GM21576 (cell line): ENCODE data around the gene TGIF2.
"Not testable (repeated sequence)": the region's sequence is repeated elsewhere in the genome, so short reads cannot be mapped to it uniquely, and the experiment has no call there.

ENCODE experiments used
- ATAC-seq: cut with Tn5 transposase; IDR thresholded peaks from one replicate; pipeline ENCODE4 v1.9.1; 2021; ENCODE audit warnings: mild to moderate bottlenecking, moderate library complexity; ENCODE audit not compliant: unreplicated experiment

TGIF2 gene

DNA sequence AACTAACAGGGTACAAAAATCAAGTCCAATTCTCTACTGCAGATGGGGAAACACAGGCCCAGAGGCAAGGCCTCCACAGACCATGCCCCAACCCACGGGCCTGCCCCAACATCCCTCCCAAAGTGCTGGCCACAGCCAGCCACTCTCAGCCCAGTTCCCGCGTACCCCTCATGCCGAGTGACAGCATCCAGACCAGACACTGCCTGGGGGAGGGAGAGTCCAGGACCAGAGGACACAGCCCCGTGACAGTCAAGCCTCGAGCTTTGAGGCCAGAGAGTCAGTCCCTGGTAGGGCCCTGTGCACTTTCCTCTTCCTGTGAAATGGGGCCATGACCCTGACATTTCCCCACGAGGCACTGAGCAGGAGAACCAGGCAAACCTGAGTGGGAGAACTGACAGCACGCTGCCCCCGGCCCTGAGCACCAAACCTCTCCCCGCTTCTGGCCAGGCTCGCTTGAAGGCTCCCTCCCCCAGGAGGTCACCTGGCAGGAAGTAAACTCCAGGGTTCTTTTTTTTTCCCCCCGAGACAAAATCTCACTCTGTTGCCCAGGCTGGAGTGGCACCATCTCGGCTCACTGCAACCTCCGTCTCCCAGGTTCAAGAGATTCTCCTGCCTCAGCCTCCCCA lies 27.2 kb upstream of the TGIF2 start:
- ATAC-seq: no peak

DNA sequence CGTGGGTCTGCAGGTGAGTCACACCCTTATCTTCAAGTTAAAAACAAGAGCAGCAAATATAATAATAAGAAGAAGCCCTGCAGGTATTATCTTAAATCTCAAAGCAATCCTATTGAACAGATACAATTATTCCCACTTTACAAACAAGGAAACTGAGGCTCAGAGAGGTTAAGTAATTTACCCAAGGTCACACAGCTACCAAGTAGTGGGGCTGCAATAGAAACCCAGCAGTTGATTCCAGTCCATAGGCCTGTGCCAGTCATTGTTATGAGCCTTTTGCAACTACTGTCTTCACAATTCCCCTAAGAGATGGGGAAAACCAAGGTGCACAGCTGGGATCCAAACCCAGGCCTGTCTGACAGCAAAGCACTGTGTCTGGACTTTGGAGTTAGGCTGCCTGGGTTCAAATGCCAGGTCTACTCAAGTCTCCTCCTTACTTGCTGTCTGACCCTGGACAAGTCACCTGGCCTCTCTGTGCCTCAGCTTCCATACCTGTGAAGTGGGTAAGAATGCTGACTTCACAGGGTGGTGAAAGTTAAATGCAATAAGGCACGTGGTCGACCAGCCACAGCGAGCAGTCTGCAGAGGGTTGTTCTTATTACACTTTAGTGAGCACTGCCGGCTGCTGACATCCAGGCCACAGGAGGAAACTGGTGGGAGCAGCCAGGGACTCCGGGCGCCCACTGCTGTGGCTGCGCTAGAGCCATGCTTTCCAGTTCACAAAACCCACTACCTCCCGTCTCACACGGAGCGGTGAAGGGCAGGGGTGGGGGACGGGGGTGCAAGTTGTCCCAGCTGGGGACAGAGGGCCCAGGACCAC lies 26.0 kb upstream of the TGIF2 start:
- ATAC-seq: no peak

DNA sequence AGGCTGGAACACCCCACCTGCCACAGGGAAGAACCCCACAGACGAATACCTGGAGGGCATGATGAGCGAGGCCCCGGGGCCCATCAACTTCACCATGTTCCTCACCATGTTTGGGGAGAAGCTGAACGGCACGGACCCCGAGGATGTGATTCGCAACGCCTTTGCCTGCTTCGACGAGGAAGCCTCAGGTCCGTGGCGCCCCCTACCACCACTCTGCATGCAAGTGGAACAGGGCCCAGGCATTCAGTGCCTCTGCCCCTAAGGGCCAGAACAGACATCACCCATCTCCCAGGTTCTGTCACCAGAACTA lies 25.4 kb upstream of the TGIF2 start:
- ATAC-seq: no peak

DNA sequence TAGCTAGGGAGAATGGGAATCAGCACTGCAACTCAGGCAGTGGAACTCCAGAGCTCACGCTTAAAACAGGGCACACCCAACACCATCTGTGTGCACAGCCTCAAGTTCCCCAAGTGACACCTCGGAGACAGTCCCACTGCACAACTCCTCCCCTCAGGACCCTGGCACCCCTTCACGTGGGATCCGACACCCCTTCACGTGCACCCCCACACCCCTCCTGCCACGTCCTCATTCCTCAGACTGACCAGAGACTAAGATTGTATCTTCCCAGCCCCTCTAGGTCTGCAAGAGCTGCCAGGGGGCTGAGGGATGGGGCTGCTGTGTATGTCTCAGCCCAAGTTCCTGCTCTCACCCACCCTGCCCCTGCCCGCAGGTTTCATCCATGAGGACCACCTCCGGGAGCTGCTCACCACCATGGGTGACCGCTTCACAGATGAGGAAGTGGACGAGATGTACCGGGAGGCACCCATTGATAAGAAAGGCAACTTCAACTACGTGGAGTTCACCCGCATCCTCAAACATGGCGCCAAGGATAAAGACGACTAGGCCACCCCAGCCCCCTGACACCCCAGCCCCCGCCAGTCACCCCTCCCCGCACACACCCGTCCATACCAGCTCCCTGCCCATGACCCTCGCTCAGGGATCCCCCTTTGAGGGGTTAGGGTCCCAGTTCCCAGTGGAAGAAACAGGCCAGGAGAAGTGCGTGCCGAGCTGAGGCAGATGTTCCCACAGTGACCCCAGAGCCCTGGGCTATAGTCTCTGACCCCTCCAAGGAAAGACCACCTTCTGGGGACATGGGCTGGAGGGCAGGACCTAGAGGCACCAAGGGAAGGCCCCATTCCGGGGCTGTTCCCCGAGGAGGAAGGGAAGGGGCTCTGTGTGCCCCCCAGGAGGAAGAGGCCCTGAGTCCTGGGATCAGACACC lies 24.4 kb upstream of the TGIF2 start:
- no peak for ATAC-seq

DNA sequence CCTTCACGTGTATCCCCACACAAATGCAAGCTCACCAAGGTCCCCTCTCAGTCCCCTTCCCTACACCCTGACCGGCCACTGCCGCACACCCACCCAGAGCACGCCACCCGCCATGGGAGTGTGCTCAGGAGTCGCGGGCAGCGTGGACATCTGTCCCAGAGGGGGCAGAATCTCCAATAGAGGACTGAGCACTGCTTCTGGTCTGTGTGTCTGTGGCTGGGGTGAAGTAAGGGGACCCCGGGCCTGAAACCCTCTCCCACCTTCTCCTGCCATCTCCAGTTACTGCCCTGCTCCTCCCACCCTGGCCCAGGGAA lies 23.8 kb upstream of the TGIF2 start:
- no peak for ATAC-seq

DNA sequence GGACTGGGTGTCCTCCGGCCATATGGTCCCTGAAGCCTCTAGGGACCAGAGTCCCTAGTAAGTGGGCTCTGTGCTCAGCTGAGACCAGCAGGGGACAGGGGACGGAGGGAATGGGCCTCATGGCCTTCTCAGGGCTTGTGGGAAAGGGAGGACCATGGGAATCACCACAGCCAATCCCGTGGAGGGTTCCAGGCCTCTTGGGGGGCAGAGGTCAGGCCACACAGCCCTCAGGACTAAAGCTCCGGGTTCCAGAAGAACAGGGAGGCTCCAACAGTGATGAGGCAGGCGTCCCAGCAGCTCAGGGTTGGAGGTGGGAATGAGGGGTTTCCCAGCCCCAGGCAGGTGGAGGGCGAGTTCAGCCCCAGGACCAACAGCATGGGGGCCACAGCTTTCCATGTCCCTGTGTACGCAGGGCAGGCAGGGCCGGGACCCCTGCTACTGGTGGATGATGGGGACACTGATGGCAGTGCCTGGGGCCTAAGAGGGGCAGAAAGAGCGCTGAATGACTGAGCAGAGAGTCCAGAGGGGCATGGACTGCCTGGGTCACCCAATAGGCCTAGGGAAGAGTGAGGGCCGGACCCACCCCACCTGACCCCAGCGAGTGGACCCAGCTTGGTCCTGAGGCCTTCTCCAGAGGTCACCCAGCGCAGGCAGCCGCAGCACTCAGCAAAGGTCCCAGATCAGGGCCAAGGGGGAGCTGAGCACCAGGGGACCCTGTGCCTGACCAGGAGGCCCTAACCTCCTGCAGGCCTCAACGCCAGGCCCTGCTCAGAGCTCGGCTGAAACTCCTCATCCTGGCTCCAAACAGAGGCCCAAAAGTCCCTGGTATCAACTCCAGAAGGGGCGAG lies 23.2 kb upstream of the TGIF2 start:
- ATAC-seq: no peak

DNA sequence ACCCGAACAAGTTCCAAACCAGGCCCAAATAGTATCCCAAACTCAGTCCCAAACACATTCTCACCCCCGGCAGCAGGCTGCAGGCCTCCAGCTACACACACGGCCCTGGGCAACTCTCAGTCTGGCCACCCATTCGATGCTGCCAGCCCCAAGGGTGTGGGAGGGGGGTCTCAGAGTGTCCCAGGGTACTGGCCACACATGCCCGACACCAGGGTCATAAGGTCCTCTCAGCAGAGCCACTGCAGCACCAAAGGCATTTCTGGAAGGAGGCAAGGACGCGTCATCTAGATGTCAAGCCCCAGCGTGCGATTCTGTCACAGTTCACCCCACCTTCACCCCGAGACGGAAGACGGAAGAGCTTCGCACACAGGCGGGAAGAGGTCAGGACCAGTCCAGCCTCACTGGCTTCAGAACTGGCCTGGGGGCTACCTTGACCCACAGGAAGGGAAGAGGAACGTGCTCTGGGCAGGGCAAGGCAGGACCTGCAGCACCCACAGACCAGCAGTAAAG lies 22.6 kb upstream of the TGIF2 start:
- no peak for ATAC-seq

DNA sequence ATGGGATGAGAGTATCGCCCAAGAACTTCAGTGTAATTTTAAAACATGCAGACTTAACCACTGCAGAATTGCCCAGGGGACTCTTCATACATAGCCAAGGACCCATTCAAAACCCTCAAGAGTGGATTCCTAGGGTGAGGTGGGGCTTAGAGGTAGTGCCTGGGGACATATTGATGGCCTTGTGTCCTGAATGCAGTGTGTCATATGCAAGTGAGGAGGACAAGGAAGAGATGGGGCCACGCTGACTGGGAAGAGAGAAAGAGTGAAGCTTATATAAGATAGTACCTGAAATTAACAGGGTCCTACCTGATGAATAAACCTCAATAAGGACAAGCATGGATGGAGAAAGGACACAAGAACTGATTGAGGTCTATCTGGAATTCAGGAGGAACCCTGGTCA lies 18.1 kb upstream of the TGIF2 start:
- ATAC-seq: no peak

DNA sequence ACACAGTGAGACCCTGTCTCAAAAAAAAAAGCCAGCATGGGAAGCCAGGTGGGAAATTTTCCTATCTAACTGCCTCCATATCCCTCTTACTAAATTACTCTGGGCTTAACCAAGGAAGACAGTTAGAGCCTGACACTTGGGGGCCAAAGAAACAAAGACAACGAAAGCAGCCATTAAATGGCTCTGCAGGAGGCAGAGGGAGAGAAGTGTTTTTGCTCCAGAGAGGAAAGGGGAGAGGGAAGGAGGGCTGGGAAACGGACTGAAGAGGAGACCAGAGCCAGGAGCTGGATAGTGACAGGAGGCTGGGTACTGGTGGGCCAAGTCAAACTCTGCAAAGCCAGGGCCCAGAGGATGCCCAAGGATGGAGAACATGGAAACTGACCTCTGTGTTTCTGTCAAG lies 10.7 kb upstream of the TGIF2 start:
- ATAC-seq: no peak

DNA sequence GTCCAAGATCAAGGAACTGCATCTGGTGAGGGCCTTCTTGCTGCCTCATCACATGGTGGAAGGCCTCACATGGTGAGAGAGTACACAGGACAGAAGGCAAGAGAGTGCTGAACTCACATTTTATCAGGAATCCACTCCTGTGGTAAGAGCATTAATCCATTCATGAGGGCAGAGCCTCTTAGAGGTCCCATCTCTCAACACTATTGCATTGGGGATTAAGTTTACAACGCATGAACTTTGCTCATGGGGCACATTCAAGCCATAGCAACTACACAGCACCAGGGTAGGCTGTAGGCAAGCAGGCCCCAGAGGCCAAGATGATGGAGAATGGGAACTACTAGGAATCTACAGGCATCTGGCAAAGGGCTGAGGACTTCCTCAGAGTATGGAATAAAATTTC lies 10.0 kb upstream of the TGIF2 start:
- ATAC-seq: no peak

DNA sequence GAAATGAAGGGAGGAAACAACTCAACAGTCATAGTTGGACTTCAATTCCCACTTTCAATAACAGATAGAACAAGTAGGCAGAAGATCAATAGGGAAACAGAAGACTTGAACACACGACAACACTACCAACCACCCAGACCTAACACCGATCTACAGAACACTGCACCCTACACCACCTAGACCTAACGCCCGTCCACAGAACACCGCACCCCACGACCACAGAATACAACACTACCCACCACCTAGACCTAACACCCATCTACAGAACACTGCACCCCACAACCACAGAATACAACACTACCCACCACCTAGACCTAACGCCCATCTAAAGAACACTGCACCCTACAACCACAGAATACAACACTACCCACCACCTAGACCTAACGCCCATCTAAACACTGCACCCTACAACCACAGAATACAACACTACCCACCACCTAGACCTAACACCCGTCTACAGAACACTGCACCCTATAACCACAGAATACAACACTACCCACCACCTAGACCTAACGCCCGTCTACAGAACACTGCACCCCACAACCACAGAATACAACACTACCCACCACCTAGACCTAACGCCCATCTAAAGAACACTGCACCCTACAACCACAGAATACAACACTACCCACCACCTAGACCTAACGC lies 9.2 kb upstream of the TGIF2 start:
- ATAC-seq: not testable (repeated sequence)

DNA sequence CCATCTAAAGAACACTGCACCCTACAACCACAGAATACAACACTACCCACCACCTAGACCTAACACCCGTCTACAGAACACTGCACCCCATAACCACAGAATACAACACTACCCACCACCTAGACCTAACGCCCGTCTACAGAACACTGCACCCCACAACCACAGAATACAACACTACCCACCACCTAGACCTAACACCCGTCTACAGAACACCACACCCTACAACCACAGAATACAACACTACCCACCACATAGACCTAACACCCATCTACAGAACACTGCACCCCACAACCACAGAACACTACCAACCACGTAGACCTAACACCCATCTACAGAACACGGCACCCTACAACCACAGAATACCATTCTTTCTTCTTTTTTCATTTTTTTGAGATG lies 8.7 kb upstream of the TGIF2 start:
- ATAC-seq: not testable (repeated sequence)

DNA sequence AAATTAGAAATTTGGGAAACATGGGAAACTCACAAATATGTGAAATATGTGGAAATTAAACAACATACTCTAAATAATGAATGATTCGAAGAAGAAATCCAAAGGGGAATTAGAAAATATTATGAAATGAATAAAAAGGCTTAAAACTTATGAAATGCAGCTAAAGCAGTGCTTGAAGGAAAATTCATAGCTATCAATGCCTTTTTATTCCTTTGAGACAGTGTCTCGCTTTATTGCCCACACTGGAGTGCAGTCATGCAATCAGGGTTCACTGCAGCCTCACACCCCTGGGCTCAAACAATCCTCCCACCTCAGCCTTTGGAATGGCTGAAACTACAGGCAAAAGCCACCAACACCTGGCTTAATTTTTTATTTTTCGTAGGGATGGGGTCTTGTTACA lies 7.9 kb upstream of the TGIF2 start:
- ATAC-seq: no peak

DNA sequence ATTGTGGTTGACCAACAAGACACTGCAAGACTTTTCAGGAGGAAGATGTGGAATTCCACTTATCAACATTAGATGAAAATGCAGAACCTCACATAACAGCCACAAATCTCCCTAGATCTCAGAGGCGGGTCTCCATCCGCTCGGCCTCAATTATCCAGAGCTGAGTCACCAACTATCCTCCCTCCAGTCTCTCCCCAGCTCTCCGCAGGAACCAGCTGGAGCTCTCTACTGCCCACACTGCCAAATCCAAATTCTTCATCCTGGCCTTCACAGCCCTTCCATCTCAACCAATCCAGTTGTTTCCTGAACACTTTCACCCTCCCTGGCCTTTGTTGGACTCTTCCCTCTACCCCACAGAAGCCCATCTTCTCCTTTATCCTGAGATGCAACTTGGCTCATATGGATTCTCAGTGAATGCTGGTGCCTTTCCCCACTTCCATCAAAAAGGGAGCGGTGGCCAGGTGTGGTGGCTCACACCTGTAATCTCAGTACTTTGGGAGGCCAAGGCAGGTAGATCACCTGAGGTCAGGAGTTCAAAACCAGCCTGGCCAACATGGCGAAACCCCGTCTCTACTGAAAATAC lies 3.5 kb upstream of the TGIF2 start:
- no peak for ATAC-seq

DNA sequence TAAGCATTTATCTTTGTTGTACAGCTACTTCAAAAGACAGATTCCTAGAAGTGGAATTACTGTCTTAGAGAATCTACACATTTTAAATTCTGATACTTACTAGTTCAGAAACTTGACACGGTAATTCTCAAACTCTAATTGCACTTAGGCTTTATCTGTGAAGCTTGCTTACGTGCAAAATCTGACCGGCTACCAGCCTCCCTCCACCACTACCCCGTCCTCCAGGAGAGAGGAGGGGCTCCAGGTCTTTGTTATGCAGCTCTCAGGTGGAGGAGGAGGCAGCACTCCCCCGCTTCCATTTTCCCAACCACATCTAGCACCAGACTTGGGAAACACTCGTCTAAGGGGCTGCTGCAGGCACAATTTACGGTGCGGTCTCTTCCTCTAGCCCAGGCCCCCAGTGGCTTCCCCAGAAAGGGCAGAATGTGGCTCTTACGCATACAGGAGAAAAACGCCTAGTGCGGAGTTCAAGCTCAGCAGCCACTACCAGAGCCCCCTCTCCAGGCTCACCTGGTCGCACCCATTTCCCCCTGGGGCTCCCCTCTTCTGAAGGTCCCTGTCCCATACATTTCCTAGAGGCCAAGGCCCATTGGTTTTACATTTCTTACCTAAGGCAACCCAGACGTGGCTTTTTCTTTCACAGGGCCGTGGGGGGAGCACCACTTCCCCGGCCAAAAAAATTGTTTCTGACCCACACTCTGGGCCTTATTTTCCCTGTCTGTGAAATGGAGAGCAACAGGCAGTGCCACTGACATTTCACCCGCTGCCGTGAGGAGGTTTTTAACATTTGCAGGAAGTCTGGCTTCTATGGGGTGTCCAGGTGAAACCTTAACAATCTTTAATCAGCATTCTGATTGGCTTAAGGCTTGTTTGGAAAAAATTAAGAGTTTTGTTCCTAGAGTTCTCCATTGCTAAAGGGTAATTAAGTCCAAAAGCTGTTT lies 1.6 kb upstream of the TGIF2 start:
- ATAC-seq: no peak

DNA sequence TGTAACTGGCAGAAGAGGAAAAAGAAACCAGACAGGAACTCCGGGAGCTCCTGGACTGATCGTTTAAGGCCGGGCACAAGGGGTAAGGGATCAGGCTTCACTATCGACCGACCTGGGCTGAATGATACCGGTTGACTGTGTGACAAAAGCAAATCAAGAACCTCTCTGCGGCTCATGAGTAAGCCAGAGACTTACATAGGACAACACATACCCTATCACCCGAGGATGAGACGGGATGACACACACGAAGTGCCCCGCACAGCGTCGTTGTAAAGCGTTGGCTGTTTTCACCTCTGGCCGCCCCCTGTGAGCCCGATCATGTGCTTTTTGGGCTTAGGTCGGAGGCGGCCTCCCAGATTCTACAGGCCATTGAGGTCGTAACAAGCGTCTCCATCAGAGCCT lies 695 bp upstream of the TGIF2 start:
- no peak for ATAC-seq

DNA sequence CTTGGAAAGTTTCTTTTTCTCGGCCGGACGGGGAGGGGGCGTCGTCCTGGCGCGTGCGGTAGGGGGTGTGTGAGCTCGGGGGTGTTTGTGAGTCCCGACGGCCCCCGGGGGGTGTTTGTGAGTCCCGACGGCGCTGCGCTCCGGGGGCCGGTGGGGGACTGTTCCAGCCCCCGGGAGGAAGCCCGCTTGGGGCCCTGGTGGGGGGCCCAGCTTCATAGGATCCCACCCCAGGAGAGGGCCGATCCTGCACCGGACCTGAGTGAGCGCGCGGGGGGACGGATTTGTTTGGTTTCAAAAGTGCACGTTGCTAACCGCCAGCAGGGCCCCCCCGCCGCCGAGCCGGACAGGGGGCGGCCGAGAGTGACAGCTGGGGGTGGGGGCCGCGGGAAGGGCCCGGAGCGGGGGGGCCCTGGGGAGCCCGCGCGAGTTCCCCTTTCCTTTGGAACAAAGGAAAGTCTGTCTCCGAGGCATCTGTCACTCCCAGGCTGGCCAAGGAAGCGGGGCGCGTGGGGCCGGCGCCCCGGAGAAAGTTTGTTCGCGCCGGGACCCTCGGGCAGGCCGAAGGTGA lies 485 bp downstream of the TGIF2 start:
- ATAC-seq: no peak

DNA sequence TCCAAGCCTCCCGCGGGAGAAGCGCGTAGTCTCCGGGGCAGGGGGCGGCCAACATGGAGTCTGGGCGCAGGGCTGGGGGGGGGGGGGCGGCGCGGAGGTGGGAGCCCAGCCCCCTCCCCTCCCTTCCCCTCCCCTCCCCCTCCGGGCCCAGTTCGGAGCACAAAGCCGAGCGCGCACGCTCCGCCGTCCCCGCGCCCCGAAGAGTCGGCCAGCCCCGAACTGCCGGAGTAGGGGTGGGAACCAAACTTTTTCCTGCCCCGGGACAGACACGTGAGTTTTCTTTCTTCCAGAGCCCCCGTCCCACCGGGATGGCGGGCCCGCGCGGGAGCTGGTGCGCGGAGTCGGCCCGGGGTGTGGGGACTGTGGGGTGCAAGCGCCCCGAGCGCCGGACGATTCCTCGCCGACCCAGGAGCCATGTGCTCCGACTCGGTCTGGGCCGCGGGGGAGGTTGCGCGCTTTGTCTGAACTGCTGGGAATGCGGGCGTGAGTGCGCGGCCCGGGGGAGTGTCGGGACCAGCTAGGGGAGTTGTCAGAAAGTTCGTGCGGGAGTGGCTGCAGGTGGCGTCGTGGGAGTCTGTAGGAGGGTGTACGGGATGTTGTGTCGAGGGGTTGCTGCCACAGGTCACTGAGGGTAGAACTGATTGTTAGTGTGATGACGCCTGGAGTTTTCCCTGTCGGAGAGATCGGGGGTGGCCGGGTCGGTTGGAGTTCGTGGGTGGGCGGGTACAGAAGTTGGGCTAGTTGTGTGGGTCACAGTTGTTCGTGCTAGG lies 1.2 kb downstream of the TGIF2 start:
- ATAC-seq: no peak
